Cardiac fibroblast (primary cell): Measurements from ENCODE around the gene RFX8.

ENCODE experiments used
- DNase-seq, 2 donors: peaks; one replicate each; pipeline versions ENCODE4 v3.0.0 to v3.0.0-alpha.2; 2010; ENCODE audit warnings: low read depth in 2 of 2
- H3K4me3 ChIP-seq, 2 donors: replicated peaks in 1 of 2; 1 replicate in 1 of 2; 2 replicates in 1 of 2; pipeline ENCODE4 v1.5.1; 2011; ENCODE audit warnings: low read depth in 2 of 2, low read length in 2 of 2, mild to moderate bottlenecking in 2 of 2, moderate library complexity in 1 of 2
- TF ChIP-seq, protein P1 (sequence below): IDR thresholded peaks from one replicate; pipeline ENCODE4 v1.5.1; 2011; ENCODE audit warnings: low read depth, mild to moderate bottlenecking, low read length, inconsistent platforms

Gene RFX8

DNA sequence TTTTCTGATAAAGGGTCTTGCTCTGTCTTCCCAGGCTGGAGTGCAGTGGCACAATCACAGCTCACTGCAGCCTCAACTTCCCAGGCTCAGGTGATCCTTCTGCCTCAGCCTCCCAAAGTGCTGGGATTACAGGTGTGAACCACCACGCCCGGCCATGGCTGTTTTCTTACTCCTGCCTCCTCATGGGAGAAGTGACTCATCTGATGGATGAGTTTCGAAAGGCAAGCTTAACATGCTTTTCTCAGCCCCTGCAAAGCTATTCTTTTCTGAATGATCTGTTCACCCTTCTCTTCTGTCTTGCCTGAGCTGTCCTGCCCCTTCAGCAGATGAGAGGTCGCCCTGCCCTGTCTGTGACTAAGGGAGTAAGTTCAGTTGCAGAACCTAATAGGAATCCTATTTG lies 86.7 kb downstream of the RFX8 start:
- TF ChIP-seq, protein P1, sequence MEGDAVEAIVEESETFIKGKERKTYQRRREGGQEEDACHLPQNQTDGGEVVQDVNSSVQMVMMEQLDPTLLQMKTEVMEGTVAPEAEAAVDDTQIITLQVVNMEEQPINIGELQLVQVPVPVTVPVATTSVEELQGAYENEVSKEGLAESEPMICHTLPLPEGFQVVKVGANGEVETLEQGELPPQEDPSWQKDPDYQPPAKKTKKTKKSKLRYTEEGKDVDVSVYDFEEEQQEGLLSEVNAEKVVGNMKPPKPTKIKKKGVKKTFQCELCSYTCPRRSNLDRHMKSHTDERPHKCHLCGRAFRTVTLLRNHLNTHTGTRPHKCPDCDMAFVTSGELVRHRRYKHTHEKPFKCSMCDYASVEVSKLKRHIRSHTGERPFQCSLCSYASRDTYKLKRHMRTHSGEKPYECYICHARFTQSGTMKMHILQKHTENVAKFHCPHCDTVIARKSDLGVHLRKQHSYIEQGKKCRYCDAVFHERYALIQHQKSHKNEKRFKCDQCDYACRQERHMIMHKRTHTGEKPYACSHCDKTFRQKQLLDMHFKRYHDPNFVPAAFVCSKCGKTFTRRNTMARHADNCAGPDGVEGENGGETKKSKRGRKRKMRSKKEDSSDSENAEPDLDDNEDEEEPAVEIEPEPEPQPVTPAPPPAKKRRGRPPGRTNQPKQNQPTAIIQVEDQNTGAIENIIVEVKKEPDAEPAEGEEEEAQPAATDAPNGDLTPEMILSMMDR: no peak
- no peak overlapping the region for H3K4me3 ChIP-seq
- DNase-seq: peak; percentile 25 to 83

DNA sequence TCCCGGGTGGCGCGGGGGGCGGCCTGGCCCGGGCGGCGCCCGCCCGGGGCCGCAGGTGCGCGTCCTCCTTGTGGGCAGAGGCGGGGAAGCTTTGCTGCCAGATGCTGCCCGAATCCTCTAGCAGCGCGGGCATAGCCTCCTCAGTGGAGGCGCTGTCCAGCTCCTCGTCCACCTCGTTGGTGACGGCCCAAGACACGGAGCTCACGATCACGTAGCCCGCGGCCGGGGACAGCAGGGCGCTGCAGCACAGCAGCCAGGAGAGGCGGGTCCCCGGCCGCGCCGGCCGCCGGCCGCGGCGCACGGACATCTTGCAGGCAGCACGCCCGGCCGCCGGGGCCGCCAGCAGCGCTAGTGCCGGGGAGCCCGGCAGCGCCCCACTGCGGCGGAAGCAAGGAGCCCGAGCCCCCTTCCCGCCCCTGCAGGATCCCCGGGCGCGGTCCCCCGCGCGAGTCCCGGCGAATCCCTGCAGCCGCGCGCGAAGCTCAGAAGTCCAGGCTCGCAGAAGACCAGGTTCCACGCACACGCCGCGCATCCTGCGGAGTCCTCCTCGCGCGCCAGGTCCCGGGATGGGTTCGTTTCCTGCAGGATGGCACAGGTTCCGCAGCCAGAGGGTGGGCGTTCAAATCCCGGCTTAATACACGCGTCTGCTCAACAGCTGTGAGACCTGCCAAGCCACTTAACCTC lies 87.6 kb downstream of the RFX8 start, which contains the start of gene CREG2:
Gene CREG2, minus strand, starts transcription at position 353 of the 684 bp plus-strand sequence. Its CDS starts 46 bp downstream, at position 307.
- TF ChIP-seq, protein P1: peak; percentile 19
- peak; percentile 43 to 65 for DNase-seq
- H3K4me3 ChIP-seq: peak within 1 kb of the TSS; percentile 49 to 55

DNA sequence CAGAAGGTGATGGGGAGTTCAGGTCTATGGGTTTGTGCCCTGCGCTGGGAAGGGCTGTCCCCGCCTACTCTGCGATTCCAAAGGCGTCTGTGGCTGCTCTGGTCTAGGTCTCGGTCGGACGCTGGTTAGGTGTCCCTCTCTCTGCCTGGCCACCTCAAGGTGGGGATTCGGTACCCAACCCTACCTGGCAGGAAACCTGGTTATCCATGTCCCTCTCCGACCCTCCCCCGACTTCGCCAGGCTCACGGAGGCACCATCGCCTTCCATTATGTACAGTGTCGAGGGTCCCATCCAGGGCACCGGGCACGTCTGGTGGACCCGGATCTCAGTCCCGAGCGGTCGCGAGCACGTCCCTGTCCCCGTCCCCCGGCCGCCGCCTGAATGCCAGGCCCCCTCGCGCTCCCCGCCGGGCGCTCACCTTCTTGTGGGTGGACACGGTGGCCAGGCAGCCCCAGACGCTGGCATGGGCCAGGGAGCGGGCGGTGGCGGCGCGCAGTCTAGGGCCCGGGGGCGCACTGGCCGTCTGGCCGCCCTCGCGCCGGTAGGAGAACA lies 88.2 kb downstream of the RFX8 start:
- DNase-seq: no peak
- TF ChIP-seq, protein P1: no peak
- H3K4me3 ChIP-seq: peak overlapping the region; percentile 49 to 55

DNA sequence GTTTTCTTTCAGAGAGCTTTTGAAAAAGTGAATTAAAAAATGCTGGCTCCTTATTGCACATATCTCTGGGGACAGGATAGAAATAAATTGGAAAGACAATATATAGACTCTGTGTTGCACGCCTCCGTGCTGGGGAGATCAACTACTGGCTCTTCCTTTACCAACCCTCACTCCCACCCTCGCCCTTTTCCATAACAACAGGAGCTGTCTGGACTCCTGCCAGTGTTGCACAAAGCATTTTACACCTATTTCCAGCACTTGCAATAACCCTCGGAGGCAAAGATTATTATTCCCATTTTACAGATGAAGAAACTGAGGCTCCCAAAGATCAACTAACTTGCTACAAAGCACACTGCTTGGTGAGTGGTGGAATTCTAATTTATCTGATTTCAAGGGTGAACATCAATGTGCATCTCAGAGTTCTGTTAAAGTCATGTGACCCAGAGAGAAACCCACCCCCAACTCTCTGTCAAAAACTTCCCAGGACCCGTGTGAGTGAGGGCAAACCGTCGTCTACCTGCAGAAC lies 91.8 kb downstream of the RFX8 start:
- TF ChIP-seq, protein P1: no peak
- H3K4me3 ChIP-seq: no peak overlapping the region
- no peak for DNase-seq

DNA sequence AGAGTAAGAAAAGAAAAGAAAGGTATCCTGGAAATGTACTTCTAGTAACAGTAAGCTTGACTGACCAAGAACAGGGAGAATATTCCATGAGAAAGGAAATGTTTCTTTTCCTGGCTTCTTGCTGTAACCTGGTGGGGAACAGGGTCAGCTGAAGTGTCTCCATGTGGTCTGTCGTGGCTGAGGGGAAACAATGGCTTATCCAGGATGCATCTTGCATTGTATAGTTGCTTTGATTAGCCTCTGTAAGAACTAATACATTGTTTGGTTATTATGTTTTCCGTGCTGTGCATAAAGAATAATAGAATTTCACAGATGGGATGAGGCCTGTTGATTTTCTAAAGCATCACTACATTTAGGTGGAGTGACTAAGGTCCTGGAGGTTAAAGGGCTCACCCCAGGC lies 92.5 kb downstream of the RFX8 start:
- no peak overlapping the region for H3K4me3 ChIP-seq
- DNase-seq: no peak
- TF ChIP-seq, protein P1: no peak

DNA sequence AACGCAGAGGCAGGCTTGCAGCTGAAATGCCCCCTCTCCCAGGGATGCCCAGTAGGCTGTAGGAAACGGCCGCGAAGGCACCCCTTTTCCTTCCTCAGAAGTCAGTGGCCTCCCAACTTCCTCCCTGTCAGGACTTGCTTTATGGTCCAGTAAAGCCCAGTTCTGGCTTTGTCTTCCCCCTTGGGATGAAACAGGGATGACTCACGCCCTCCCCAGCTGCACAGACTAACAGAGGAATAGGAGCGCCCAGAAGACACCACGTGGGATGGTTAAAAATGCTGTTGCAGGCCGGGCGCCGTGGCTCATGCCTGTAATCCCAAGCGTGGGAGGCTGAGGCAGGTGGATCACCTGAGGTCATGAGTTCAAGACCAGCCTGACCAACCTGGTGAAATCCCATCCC lies 94.5 kb downstream of the RFX8 start:
- TF ChIP-seq, protein P1: no peak
- H3K4me3 ChIP-seq: no peak overlapping the region
- DNase-seq: peak; percentile 77 to 94

DNA sequence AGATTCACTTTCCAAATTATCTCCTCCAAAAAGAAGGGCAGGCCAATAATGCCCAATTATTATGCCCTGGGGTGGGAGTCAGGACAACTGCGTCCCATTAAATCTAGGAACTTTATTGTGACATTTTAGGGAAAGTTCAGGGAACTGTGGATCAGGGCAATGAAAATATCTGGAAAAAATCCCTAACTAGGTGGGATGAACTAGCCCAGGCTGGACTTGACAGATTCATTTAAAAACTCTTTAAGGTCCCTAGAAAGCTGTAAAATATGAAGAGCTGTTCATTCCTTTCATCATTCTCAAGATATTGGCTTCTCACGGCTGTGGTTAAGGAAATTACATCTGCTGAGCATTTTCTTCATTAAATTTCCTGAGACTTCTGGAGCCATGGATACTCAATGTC lies 95.8 kb downstream of the RFX8 start:
- no peak for DNase-seq
- H3K4me3 ChIP-seq: no peak overlapping the region
- TF ChIP-seq, protein P1: no peak
